K562 (cell line): ENCODE data around the gene STAT6.

ENCODE experiments used
- BRCA1 ChIP-seq, 2 experiments: fragments of 450-650 bp in 1 of 2; sonication (generic) in 1 of 2; formaldehyde crosslinking in 1 of 2; IDR thresholded peaks; 2 replicates each; pipeline versions ENCODE4 v1.5.0 to v1.6.1; 2017 to 2020; ENCODE audit warnings: mild to moderate bottlenecking in 1 of 2, missing genetic modification reagents in 1 of 2
- FOXM1 ChIP-seq, 2 experiments: fragments of 450-650 bp in 1 of 2; sonication (generic) in 1 of 2; formaldehyde crosslinking in 1 of 2; IDR thresholded peaks; 2 replicates each; pipeline versions ENCODE4 v1.6.1 to v1.9.0; 2017 to 2022; ENCODE audit warnings: low read depth in 2 of 2, mild to moderate bottlenecking in 2 of 2, missing genetic modification reagents in 1 of 2, moderate library complexity in 1 of 2
- GABPA ChIP-seq: fragments of 200-800 bp; sonication (Bioruptor generic); conservative IDR thresholded peaks from 2 replicates; pipeline ENCODE4 v1.6.1; 2016; ENCODE audit warnings: low read depth, missing genetic modification characterization, missing compliant biosample characterization
- NR2C2 ChIP-seq, 2 experiments: fragments of 200-800 bp in 1 of 2; sonication (Bioruptor generic) in 1 of 2; sonication (generic) in 1 of 2; formaldehyde crosslinking in 1 of 2; IDR thresholded peaks; 2 replicates each; pipeline versions ENCODE4 v1.6.1 to v1.8.0; 2016 to 2022; ENCODE audit warnings: mild to moderate bottlenecking in 1 of 2, missing compliant biosample characterization in 1 of 2, missing genetic modification characterization in 1 of 2, missing genetic modification reagents in 1 of 2
- POLR2A ChIP-seq: fragments of 450-650 bp; conservative IDR thresholded peaks from 2 replicates; pipeline ENCODE4 v1.6.1; 2016
- POLR2AphosphoS2 ChIP-seq: IDR thresholded peaks from 2 replicates; pipeline ENCODE4 v1.6.1; 2012; ENCODE audit warnings: low read length, improper control_type of control experiment
- SREBF2 ChIP-seq: sonication (generic); formaldehyde crosslinking; IDR thresholded peaks from 2 replicates; pipeline ENCODE4 v1.4.0; 2020; ENCODE audit warnings: mild to moderate bottlenecking, missing genetic modification reagents
- TF ChIP-seq, protein P1 (sequence below), 3 experiments: IDR thresholded peaks in 2 of 3; conservative IDR thresholded peaks in 1 of 3; 2 replicates each; pipeline ENCODE4 v1.5.1; 2011 to 2012; ENCODE audit warnings: low read length in 3 of 3, mild to moderate bottlenecking in 3 of 3, control low read depth in 2 of 3, improper control_type of control experiment in 1 of 3, inconsistent platforms in 1 of 3, low read depth in 1 of 3, mixed read lengths in 1 of 3, moderate library complexity in 1 of 3; ENCODE audit not compliant: insufficient read depth in 2 of 3
- TF ChIP-seq, protein P2 (sequence below): sonication (generic); formaldehyde crosslinking; IDR thresholded peaks from 2 replicates; pipeline ENCODE4 v1.5.0; 2020; ENCODE audit warnings: missing genetic modification reagents

DNA sequence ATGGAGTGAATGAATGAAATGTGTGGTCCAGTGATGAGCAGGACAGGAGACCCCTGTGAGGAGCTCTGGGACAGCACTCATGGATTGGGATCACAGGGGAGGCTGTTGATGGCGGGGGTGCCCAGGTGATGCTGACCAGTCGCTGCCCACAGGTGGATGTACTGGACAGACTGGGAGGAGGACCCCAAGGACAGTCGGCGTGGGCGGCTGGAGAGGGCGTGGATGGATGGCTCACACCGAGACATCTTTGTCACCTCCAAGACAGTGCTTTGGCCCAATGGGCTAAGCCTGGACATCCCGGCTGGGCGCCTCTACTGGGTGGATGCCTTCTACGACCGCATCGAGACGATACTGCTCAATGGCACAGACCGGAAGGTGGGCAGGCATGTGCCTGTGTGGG lies 49.6 kb upstream of the STAT6 start:
- TF ChIP-seq SREBF2 (CRISPR knock-in tag) (no peak), FOXM1 (IDR thresholded peaks at IDR 0.05; ENCODE audit: low read depth) (no peak), FOXM1 (CRISPR knock-in tag; IDR thresholded peaks at IDR 0.05; ENCODE audit: low read depth) (no peak), POLR2AphosphoS2 (no peak), GABPA (tag) (no peak), POLR2A (no peak), BRCA1 (IDR thresholded peaks at IDR 0.05) (no peak), BRCA1 (CRISPR knock-in tag; IDR thresholded peaks at IDR 0.05) (no peak), NR2C2 (CRISPR knock-in tag; IDR thresholded peaks at IDR 0.05) (no peak), NR2C2 (tag; IDR thresholded peaks at IDR 0.05) (no peak)
- TF ChIP-seq, protein P1, sequence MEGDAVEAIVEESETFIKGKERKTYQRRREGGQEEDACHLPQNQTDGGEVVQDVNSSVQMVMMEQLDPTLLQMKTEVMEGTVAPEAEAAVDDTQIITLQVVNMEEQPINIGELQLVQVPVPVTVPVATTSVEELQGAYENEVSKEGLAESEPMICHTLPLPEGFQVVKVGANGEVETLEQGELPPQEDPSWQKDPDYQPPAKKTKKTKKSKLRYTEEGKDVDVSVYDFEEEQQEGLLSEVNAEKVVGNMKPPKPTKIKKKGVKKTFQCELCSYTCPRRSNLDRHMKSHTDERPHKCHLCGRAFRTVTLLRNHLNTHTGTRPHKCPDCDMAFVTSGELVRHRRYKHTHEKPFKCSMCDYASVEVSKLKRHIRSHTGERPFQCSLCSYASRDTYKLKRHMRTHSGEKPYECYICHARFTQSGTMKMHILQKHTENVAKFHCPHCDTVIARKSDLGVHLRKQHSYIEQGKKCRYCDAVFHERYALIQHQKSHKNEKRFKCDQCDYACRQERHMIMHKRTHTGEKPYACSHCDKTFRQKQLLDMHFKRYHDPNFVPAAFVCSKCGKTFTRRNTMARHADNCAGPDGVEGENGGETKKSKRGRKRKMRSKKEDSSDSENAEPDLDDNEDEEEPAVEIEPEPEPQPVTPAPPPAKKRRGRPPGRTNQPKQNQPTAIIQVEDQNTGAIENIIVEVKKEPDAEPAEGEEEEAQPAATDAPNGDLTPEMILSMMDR (IDR thresholded peaks at IDR 0.05 in 2 of 3, conservative IDR thresholded peaks at IDR 0.05 in 1 of 3; ENCODE audit: insufficient read depth in 2 of 3, low read depth in 1 of 3, low read length in 3 of 3): no peak
- TF ChIP-seq, protein P2, sequence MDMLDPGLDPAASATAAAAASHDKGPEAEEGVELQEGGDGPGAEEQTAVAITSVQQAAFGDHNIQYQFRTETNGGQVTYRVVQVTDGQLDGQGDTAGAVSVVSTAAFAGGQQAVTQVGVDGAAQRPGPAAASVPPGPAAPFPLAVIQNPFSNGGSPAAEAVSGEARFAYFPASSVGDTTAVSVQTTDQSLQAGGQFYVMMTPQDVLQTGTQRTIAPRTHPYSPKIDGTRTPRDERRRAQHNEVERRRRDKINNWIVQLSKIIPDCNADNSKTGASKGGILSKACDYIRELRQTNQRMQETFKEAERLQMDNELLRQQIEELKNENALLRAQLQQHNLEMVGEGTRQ: no peak
